Measurements from ENCODE around the gene SSC4D. TPM values are rescaled to one million over a fixed set of nuclear protein-coding genes. Genes with fewer than 3 reads are reported as not detected.

The SSC4D gene
- total and polyA plus RNA-seq, 8 donors = 0.79 to 10.3 (median 2.8) TPM

DNA sequence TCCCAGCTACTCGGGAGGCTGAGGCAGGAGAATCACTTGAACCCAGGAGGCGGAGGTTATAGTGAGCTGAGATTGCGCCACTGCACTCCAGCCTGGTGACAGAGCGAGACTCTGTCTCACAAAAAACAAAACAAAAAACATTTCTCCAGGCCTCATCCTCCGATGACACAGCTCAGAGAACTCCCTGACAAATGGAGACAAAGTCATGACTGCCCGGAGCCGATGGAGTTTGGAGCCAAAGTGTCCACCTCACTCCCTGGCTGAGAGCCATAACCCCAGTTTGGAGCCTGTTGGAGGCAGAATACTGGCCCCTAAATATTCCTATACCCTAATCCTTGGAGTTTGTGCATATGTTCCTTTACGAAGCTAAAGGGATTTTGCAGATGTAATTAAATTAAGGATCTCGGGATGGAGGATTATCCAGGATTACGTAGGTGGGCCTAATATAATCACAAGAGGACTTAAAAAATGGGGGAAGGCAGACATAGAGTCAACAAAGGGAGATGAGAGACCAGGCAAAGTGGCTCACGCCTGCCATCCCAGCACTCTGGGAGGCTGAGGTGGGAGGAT, 22.7 kb downstream of the SSC4D start:
- ATAC-seq = no peak

GRCh38 chr7:76383089-76383944, 26.2 kb downstream of the SSC4D start:
- no peak for DNase-seq
- WGBS, 2 donors = 80 to 83% methylated on average over 13 of the region's 13 CpGs
- Histone ChIP-seq H3K4me1 (no peaks in the 10 kb centered on the region), H3K9me3 (no peaks in the 10 kb centered on the region), H3K27me3 (no peaks in the 10 kb centered on the region), H3K27ac (no peak overlapping the region), H3K36me3 (no peaks in the 10 kb centered on the region), H3K4me3 (no peak overlapping the region)
- no peak for FAIRE-seq
- intact Hi-C loops (cut with DNase I) = no loop called here
- no peak for TF ChIP-seq CTCF (IDR thresholded peaks at IDR 0.05)
- ATAC-seq = no peak

More for the DNA sequence above, 22.7 kb downstream of the SSC4D start:
- DNase-seq (no peak), FAIRE-seq (no peak)
- 90 to 92% methylated on average over 11 of the region's 11 CpGs for WGBS, 2 donors
- H3K27me3 ChIP-seq = no peaks in the 10 kb centered on the region
- no peak overlapping the region for H3K4me3 ChIP-seq
- no peak overlapping the region for H3K27ac ChIP-seq
- no peaks in the 10 kb centered on the region for H3K9me3 ChIP-seq
- TF ChIP-seq CTCF (IDR thresholded peaks at IDR 0.05) = no peak
- intact Hi-C loops (cut with DNase I) = no loop called here
- no peaks in the 10 kb centered on the region for H3K4me1 ChIP-seq
- no peaks in the 10 kb centered on the region for H3K36me3 ChIP-seq

GRCh38 chr7:76381814-76382213, 27.7 kb downstream of the SSC4D start:
- no peak for ATAC-seq
- no peak for TF ChIP-seq CTCF (IDR thresholded peaks at IDR 0.05)
- WGBS, 2 donors = 87 to 92% methylated on average over 7 of the region's 7 CpGs

GRCh38 chr7:76380623-76380966, 28.9 kb downstream of the SSC4D start:
- FAIRE-seq (no peak), DNase-seq (no peak), ATAC-seq (no peak)
- no peak for TF ChIP-seq CTCF (IDR thresholded peaks at IDR 0.05)
- Histone ChIP-seq H3K4me1 (no peaks in the 10 kb centered on the region), H3K36me3 (no peaks in the 10 kb centered on the region), H3K27ac (peak overlapping the region; percentile 73 to 92 (median 81)), H3K9me3 (no peaks in the 10 kb centered on the region), H3K27me3 (no peaks in the 10 kb centered on the region), H3K4me3 (peak overlapping the region in 2 of 4 donors; percentile 29 to 49)
- intact Hi-C loops (cut with DNase I) = no loop called here
- 71 to 73% methylated on average over 7 of the region's 7 CpGs for WGBS, 2 donors

More at GRCh38 chr7:76381814-76382213, 27.7 kb downstream of the SSC4D start:
- FAIRE-seq (no peak), DNase-seq (no peak)
- no peak overlapping the region for H3K4me3 ChIP-seq
- H3K4me1 ChIP-seq = no peaks in the 10 kb centered on the region
- H3K27me3 ChIP-seq = no peaks in the 10 kb centered on the region
- H3K36me3 ChIP-seq = no peaks in the 10 kb centered on the region
- H3K9me3 ChIP-seq = no peaks in the 10 kb centered on the region
- intact Hi-C loops (cut with DNase I) = no loop called here
- H3K27ac ChIP-seq = no peak overlapping the region
